CD14-positive monocyte (primary cell): ENCODE measurements around the gene ITPR2. TPM values are rescaled to one million over a fixed set of nuclear protein-coding genes. Genes with fewer than 3 reads are reported as not detected.
"Not testable (repeated sequence)": the region's sequence is repeated elsewhere in the genome, so short reads cannot be mapped to it uniquely, and the experiment has no call there.

Experiments used
- DNase-seq, 3 donors: peaks; one replicate each; pipeline ENCODE4 v3.0.0-alpha.2; 2011 to 2022
- H2AFZ ChIP-seq: 2 replicates; pipeline ENCODE4 v1.6.0; 2012; ENCODE audit warnings: mild to moderate bottlenecking, low read depth, low read length, inconsistent platforms; ENCODE audit not compliant: insufficient read depth, poor library complexity, severe bottlenecking
- H3K27ac ChIP-seq, 2 donors: 1 replicate in 1 of 2; 2 replicates in 1 of 2; pipeline ENCODE4 v1.5.1; 2012 to 2013; ENCODE audit warnings: low read length in 2 of 2, control low read depth in 1 of 2, inconsistent platforms in 1 of 2, low read depth in 1 of 2, mild to moderate bottlenecking in 1 of 2
- H3K27me3 ChIP-seq, 2 donors: one replicate each; pipeline versions ENCODE4 v1.6.0 to v1.6.1; 2011 to 2013; ENCODE audit warnings: low read length in 2 of 2; ENCODE audit not compliant: control insufficient read depth in 2 of 2, insufficient read depth in 2 of 2
- H3K36me3 ChIP-seq, 2 donors: replicated peaks in 1 of 2; 1 replicate in 1 of 2; 2 replicates in 1 of 2; pipeline versions ENCODE4 v1.5.1 to v1.6.1; 2012 to 2013; ENCODE audit warnings: low read length in 2 of 2, control low read depth in 1 of 2, inconsistent platforms in 1 of 2, mild to moderate bottlenecking in 1 of 2; ENCODE audit not compliant: insufficient read depth in 2 of 2, control insufficient read depth in 1 of 2
- H3K4me1 ChIP-seq, 2 donors: 1 replicate in 1 of 2; 2 replicates in 1 of 2; pipeline versions ENCODE4 v1.5.1 to v1.6.1; 2012 to 2013; ENCODE audit warnings: low read length in 2 of 2, control low read depth in 1 of 2, inconsistent platforms in 1 of 2, mild to moderate bottlenecking in 1 of 2, moderate library complexity in 1 of 2; ENCODE audit not compliant: insufficient read depth in 2 of 2, control insufficient read depth in 1 of 2
- H3K4me2 ChIP-seq: replicated peaks from 2 replicates; pipeline ENCODE3; 2012; ENCODE audit warnings: low read length, moderate library complexity, mild to moderate bottlenecking; ENCODE audit not compliant: poor library complexity, severe bottlenecking; ENCODE audit errors: extremely low read depth
- H3K4me3 ChIP-seq, 3 experiments: fragments of 200-600 bp in 1 of 3; sonication (generic) in 1 of 3; replicated peaks in 1 of 3; 1 replicate in 2 of 3; 2 replicates in 1 of 3; pipeline ENCODE4 v1.5.1; 2011 to 2013; ENCODE audit warnings: low read length in 3 of 3, mild to moderate bottlenecking in 3 of 3, control low read depth in 2 of 3, low read depth in 2 of 3, inconsistent platforms in 1 of 3, moderate library complexity in 1 of 3
- H3K79me2 ChIP-seq: 2 replicates; pipeline ENCODE4 v1.6.0; 2012; ENCODE audit warnings: mild to moderate bottlenecking, control low read depth, inconsistent platforms, low read length, moderate library complexity; ENCODE audit not compliant: insufficient read depth
- H3K9ac ChIP-seq: 2 replicates; pipeline ENCODE4 v1.6.0; 2017; ENCODE audit warnings: low read length, mild to moderate bottlenecking; ENCODE audit not compliant: insufficient read depth, poor library complexity, severe bottlenecking
- H3K9me3 ChIP-seq, 2 donors: replicated peaks in 1 of 2; 1 replicate in 1 of 2; 2 replicates in 1 of 2; pipeline versions ENCODE4 v1.5.1 to v1.6.1; 2012 to 2013; ENCODE audit warnings: low read length in 2 of 2, control low read depth in 1 of 2; ENCODE audit not compliant: control insufficient read depth in 1 of 2, insufficient read depth in 1 of 2
- H4K20me1 ChIP-seq: 2 replicates; pipeline ENCODE4 v1.6.0; 2012; ENCODE audit warnings: mild to moderate bottlenecking, low read length, control low read depth, moderate library complexity; ENCODE audit not compliant: insufficient read depth
- H3K27ac Mint-ChIP-seq, 7 donors: one replicate each; pipeline ENCODE4 v1.8.0; 2020; ENCODE audit warnings: mild to moderate bottlenecking in 7 of 7, mixed read lengths in 7 of 7, moderate library complexity in 6 of 7, inconsistent platforms in 2 of 7
- H3K27me3 Mint-ChIP-seq, 3 donors: one replicate each; pipeline ENCODE4 v1.8.0; 2021 to 2022; ENCODE audit warnings: low read depth in 3 of 3, mild to moderate bottlenecking in 3 of 3, mixed read lengths in 3 of 3, moderate library complexity in 3 of 3, inconsistent platforms in 1 of 3
- H3K36me3 Mint-ChIP-seq, 2 donors: one replicate each; pipeline ENCODE4 v1.8.0; 2020; ENCODE audit warnings: mixed read lengths in 2 of 2, inconsistent platforms in 1 of 2, mild to moderate bottlenecking in 1 of 2
- H3K4me1 Mint-ChIP-seq: one replicate; pipeline ENCODE4 v1.8.0; 2020; ENCODE audit warnings: mild to moderate bottlenecking, mixed read lengths
- H3K4me3 Mint-ChIP-seq, 2 donors: one replicate each; pipeline ENCODE4 v1.8.0; 2020; ENCODE audit warnings: mild to moderate bottlenecking in 2 of 2, mixed read lengths in 2 of 2, moderate library complexity in 1 of 2
- H3K9me3 Mint-ChIP-seq, 7 donors: one replicate each; pipeline ENCODE4 v1.8.0; 2020 to 2022; ENCODE audit warnings: mixed read lengths in 7 of 7, mild to moderate bottlenecking in 6 of 7, moderate library complexity in 6 of 7, inconsistent platforms in 2 of 7
- CTCF ChIP-seq: fragments of 200-600 bp; IDR thresholded peaks from one replicate; pipeline ENCODE4 v1.8.0; 2022; ENCODE audit warnings: antibody characterized with exemption, mild to moderate bottlenecking
- WGBS: methylation state at CpG from one replicate; pipeline ENCODE4 v1.1.5; 2013; ENCODE audit warnings: missing lambda C conversion rate; ENCODE audit not compliant: insufficient coverage; 5-methylcytosine and 5-hydroxymethylcytosine counted together
- intact Hi-C, 2 donors: fragments of 100-400 bp; cut with micrococcal nuclease; formaldehyde crosslinking; loops; one replicate each; pipeline versions ENCODE4 v1.15.0 to v1.15.1; 2023
- polyA plus RNA-seq, 3 donors: library from polyadenylated mRNA; depleted of rRNA in 1 of 3; unstranded in 2 of 3; stranded (reverse) in 1 of 3; fragments of 300-500 nt in 2 of 3; fragments of >200 nt in 1 of 3; fragmentation: Illumina TruSeq in 2 of 3; gene quantifications; 1 replicate in 2 of 3; 2 replicates in 1 of 3; pipeline ENCODE4 v1.2.3, GENCODE V29; 2012 to 2021

The ITPR2 gene
- polyA plus RNA-seq, 3 donors, result 2.7 to 6.4 (median 5.7) TPM

- H3K9me3 Mint-ChIP-seq, result peaks cover 0 to 2% (median 0%) of the 10 kb centered on the region in 7 donors
Measured at GRCh38 chr12:26786491-26786864, 46.5 kb downstream of the ITPR2 start.

GRCh38 chr12:26783816-26784379 lies 49.1 kb downstream of the ITPR2 start:
- H3K27ac ChIP-seq, H3K27me3 Mint-ChIP-seq, H3K9me3 Mint-ChIP-seq, H3K79me2 ChIP-seq, H3K4me1 ChIP-seq, DNase-seq, H3K4me3 Mint-ChIP-seq, H3K27me3 ChIP-seq, intact Hi-C loops, H2AFZ ChIP-seq, H3K4me1 Mint-ChIP-seq, H3K9me3 ChIP-seq, H3K4me2 ChIP-seq, H3K9ac ChIP-seq, H3K4me3 ChIP-seq, H4K20me1 ChIP-seq: not testable (repeated sequence)
- 100% methylated on average over 1 of the region's 3 CpGs for WGBS
- H3K36me3 ChIP-seq, result peaks cover 0 to 26% of the 10 kb centered on the region in 2 donors
- Mint-ChIP-seq H3K36me3 (peaks cover 32 to 49% of the 10 kb centered on the region in 2 donors), H3K27ac (peak overlapping the region in 2 of 7 donors; percentile 48 to 68)

More at GRCh38 chr12:26786491-26786864, 46.5 kb downstream of the ITPR2 start:
- Histone ChIP-seq H3K27me3 (no peaks in the 10 kb centered on the region), H3K27ac (no peak overlapping the region), H4K20me1 (peaks cover 6% of the 10 kb centered on the region), H3K36me3 (peaks cover 0 to 15% of the 10 kb centered on the region in 2 donors), H3K9ac (no peak overlapping the region), H3K79me2 (no peaks in the 10 kb centered on the region), H3K4me3 (no peak overlapping the region), H2AFZ (no peak overlapping the region), H3K4me2 (no peak overlapping the region), H3K4me1 (peaks cover 8 to 15% of the 10 kb centered on the region in 2 donors), H3K9me3 (no peaks in the 10 kb centered on the region)
- H3K36me3 Mint-ChIP-seq, result peaks cover 27 to 30% of the 10 kb centered on the region in 2 donors
- H3K4me1 Mint-ChIP-seq, result peaks cover 23% of the 10 kb centered on the region
- intact Hi-C loops, result no loop called here
- WGBS, result no CpG with 5 or more reads among the region's 3 CpGs
- DNase-seq, result no peak
- peaks cover 0 to 1% (median 0%) of the 10 kb centered on the region in 3 donors for H3K27me3 Mint-ChIP-seq
- H3K27ac Mint-ChIP-seq, result no peak overlapping the region
- TF ChIP-seq CTCF, result no peak
- no peak overlapping the region for H3K4me3 Mint-ChIP-seq
